H1 (cell line): Measurements from ENCODE around the gene TBPL2. TPM values are rescaled to one million over a fixed set of nuclear protein-coding genes. Genes with fewer than 3 reads are reported as not detected.

Source experiments
- CTCF ChIA-PET: fragments of 300-600 bp; sonication (Branson Sonifier 250); formaldehyde crosslinking; loops from one replicate; lab custom pipeline; 2021; ENCODE audit not compliant: partially characterized antibody; lab: Charles Lee
- POLR2A ChIA-PET: fragments of 300-600 bp; sonication (Branson Sonifier 250); formaldehyde crosslinking; loops from one replicate; lab custom pipeline; 2021; ENCODE audit warnings: inconsistent platforms; ENCODE audit not compliant: partially characterized antibody; lab: Charles Lee
- DNase-seq, 2 experiments: peaks; one replicate each; pipeline versions ENCODE4 v3.0.0 to v3.0.0-alpha.2; 2010 to 2022; ENCODE audit warnings: low spot score in 2 of 2, low read depth in 1 of 2, mixed read lengths in 1 of 2
- FAIRE-seq: peaks from 2 replicates; lab custom pipeline; 2011; peaks lifted over from hg19 to GRCh38; lab: Jason Lieb, UNC
- H2AFZ ChIP-seq: 2 replicates; pipeline ENCODE4 v1.8.1; 2012; ENCODE audit warnings: low read length, inconsistent platforms
- H2AK5ac ChIP-seq: 2 replicates; pipeline ENCODE4 v1.6.1; 2013; ENCODE audit warnings: low read depth, low read length
- H2BK120ac ChIP-seq: replicated peaks from 2 replicates; pipeline ENCODE3; 2013; ENCODE audit warnings: low read depth, low read length, inconsistent platforms
- H2BK12ac ChIP-seq: 2 replicates; pipeline ENCODE4 v1.6.1; 2013; ENCODE audit warnings: low read depth, low read length
- H2BK15ac ChIP-seq: 2 replicates; pipeline ENCODE4 v1.6.1; 2013; ENCODE audit warnings: low read length
- H2BK20ac ChIP-seq: 2 replicates; pipeline ENCODE4 v1.6.1; 2013; ENCODE audit warnings: low read length
- H2BK5ac ChIP-seq: 2 replicates; pipeline ENCODE4 v1.6.1; 2013; ENCODE audit warnings: low read depth, low read length
- H3K14ac ChIP-seq: 2 replicates; pipeline ENCODE4 v1.6.1; 2013; ENCODE audit warnings: inconsistent platforms; ENCODE audit not compliant: insufficient read length
- H3K18ac ChIP-seq: 2 replicates; pipeline ENCODE4 v1.6.1; 2013; ENCODE audit warnings: low read length; ENCODE audit errors: extremely low read depth
- H3K23ac ChIP-seq: 2 replicates; pipeline ENCODE4 v1.6.1; 2013; ENCODE audit warnings: inconsistent platforms; ENCODE audit not compliant: insufficient read length
- H3K23me2 ChIP-seq: 2 replicates; pipeline ENCODE4 v1.6.1; 2013; ENCODE audit warnings: low read depth, low read length
- H3K27ac ChIP-seq: 2 replicates; pipeline ENCODE4 v1.6.1; 2011; ENCODE audit warnings: low read depth, low read length, inconsistent platforms
- H3K27me3 ChIP-seq, 4 experiments: replicated peaks in 1 of 4; 1 replicate in 1 of 4; 2 replicates in 3 of 4; pipeline versions ENCODE4 v1.6.1 to v1.8.1; 2011 to 2013; ENCODE audit warnings: low read length in 3 of 4, mild to moderate bottlenecking in 3 of 4, inconsistent platforms in 2 of 4, mixed read lengths in 2 of 4, moderate library complexity in 1 of 4; ENCODE audit not compliant: control insufficient read depth in 3 of 4, insufficient read depth in 3 of 4; ENCODE audit errors: extremely low read depth in 1 of 4
- H3K36me3 ChIP-seq, 4 experiments: 2 replicates each; pipeline versions ENCODE4 v1.6.1 to v1.8.1; 2011 to 2013; ENCODE audit warnings: mild to moderate bottlenecking in 4 of 4, low read length in 3 of 4, moderate library complexity in 2 of 4, control low read depth in 1 of 4, inconsistent platforms in 1 of 4; ENCODE audit not compliant: insufficient read depth in 4 of 4, control insufficient read depth in 2 of 4
- H3K4ac ChIP-seq: replicated peaks from 2 replicates; pipeline ENCODE3; 2013; ENCODE audit warnings: low read length, low read depth, mixed read lengths, inconsistent platforms; ENCODE audit not compliant: insufficient read length
- H3K4me1 ChIP-seq, 4 experiments: replicated peaks in 1 of 4; 1 replicate in 1 of 4; 2 replicates in 3 of 4; pipeline versions ENCODE4 v1.6.1 to v1.8.1; 2011 to 2013; ENCODE audit warnings: low read length in 3 of 4, inconsistent platforms in 2 of 4, mixed read lengths in 1 of 4; ENCODE audit not compliant: insufficient read depth in 4 of 4, control insufficient read depth in 3 of 4
- H3K4me2 ChIP-seq, 2 experiments: 2 replicates each; pipeline versions ENCODE4 v1.6.1 to v1.8.1; 2011 to 2013; ENCODE audit warnings: low read depth in 2 of 2, low read length in 2 of 2, control low read depth in 1 of 2, inconsistent platforms in 1 of 2, mild to moderate bottlenecking in 1 of 2; ENCODE audit not compliant: insufficient read depth in 1 of 2
- H3K4me3 ChIP-seq, 4 experiments: fragments of 200-600, 300-600 bp in 1 of 4; sonication (generic), shearing (Covaris generic), sonication (Bioruptor Twin) in 1 of 4; 2 replicates each; pipeline versions ENCODE4 v1.5.1 to v1.8.1; 2011 to 2016; ENCODE audit warnings: low read length in 4 of 4, low read depth in 3 of 4, control low read depth in 2 of 4, inconsistent platforms in 2 of 4, mild to moderate bottlenecking in 2 of 4, mixed read lengths in 1 of 4, moderate library complexity in 1 of 4; ENCODE audit not compliant: insufficient read depth in 2 of 4; ENCODE audit errors: extremely low read depth in 1 of 4
- H3K56ac ChIP-seq: replicated peaks from 2 replicates; pipeline ENCODE3; 2013; ENCODE audit warnings: low read depth, mild to moderate bottlenecking, mixed read lengths, low read length, inconsistent platforms; ENCODE audit not compliant: insufficient read length
- H3K79me1 ChIP-seq: 2 replicates; pipeline ENCODE4 v1.6.1; 2013; ENCODE audit warnings: low read depth, low read length, control low read depth
- H3K79me2 ChIP-seq, 2 experiments: 2 replicates each; pipeline versions ENCODE4 v1.6.1 to v1.8.1; 2012 to 2013; ENCODE audit warnings: low read length in 2 of 2, mild to moderate bottlenecking in 2 of 2, inconsistent platforms in 1 of 2; ENCODE audit not compliant: insufficient read depth in 2 of 2, control insufficient read depth in 1 of 2
- H3K9ac ChIP-seq, 4 experiments: replicated peaks in 1 of 4; 1 replicate in 1 of 4; 2 replicates in 3 of 4; pipeline versions ENCODE4 v1.6.1 to v1.8.1; 2011 to 2013; ENCODE audit warnings: low read depth in 3 of 4, low read length in 3 of 4, control low read depth in 2 of 4, mild to moderate bottlenecking in 2 of 4, moderate library complexity in 2 of 4, inconsistent platforms in 1 of 4; ENCODE audit errors: extremely low read depth in 1 of 4
- H3K9me3 ChIP-seq, 2 experiments: 2 replicates each; pipeline versions ENCODE4 v1.6.1 to v1.8.1; 2012 to 2013; ENCODE audit warnings: mild to moderate bottlenecking in 2 of 2, moderate library complexity in 2 of 2, control low read depth in 1 of 2, inconsistent platforms in 1 of 2, low read depth in 1 of 2, low read length in 1 of 2, mixed read lengths in 1 of 2; ENCODE audit not compliant: insufficient read depth in 2 of 2
- H4K20me1 ChIP-seq, 2 experiments: replicated peaks in 1 of 2; 2 replicates each; pipeline versions ENCODE3 to v1.8.1; 2011 to 2013; ENCODE audit warnings: inconsistent platforms in 2 of 2, low read length in 2 of 2, mild to moderate bottlenecking in 1 of 2; ENCODE audit not compliant: insufficient read depth in 2 of 2, control insufficient read depth in 1 of 2
- H4K5ac ChIP-seq: 2 replicates; pipeline ENCODE4 v1.6.1; 2013; ENCODE audit warnings: low read length, low read depth, mixed read lengths, inconsistent platforms; ENCODE audit not compliant: insufficient read length
- H4K8ac ChIP-seq: 2 replicates; pipeline ENCODE4 v1.8.0; 2013; ENCODE audit warnings: mild to moderate bottlenecking, moderate library complexity, low read length, inconsistent platforms; ENCODE audit not compliant: insufficient read depth; ENCODE audit errors: extremely low read depth
- H4K91ac ChIP-seq: replicated peaks from 2 replicates; pipeline ENCODE3; 2013; ENCODE audit warnings: low read length, mixed read lengths, inconsistent platforms; ENCODE audit not compliant: insufficient read length
- CHD2 ChIP-seq: IDR thresholded peaks from 2 replicates; pipeline ENCODE4 v1.6.1; 2012; ENCODE audit warnings: low read length, improper control_type of control experiment
- CREB1 ChIP-seq: IDR thresholded peaks from 2 replicates; pipeline ENCODE4 v1.6.1; 2012; ENCODE audit warnings: inconsistent platforms
- HDAC2 ChIP-seq, 2 experiments: fragments of 300-600 bp in 1 of 2; sonication (generic) in 1 of 2; IDR thresholded peaks; 2 replicates each; pipeline ENCODE4 v1.6.1; 2011 to 2012; ENCODE audit warnings: low read depth in 2 of 2, low read length in 2 of 2, mild to moderate bottlenecking in 2 of 2, moderate library complexity in 2 of 2, borderline replicate concordance in 1 of 2, inconsistent platforms in 1 of 2
- KDM5A ChIP-seq: fragments of 200-600 bp; IDR thresholded peaks from 2 replicates; pipeline ENCODE4 v1.7.1; 2012; ENCODE audit warnings: mild to moderate bottlenecking, low read length, inconsistent platforms, mixed read lengths
- MAFK ChIP-seq: IDR thresholded peaks from 2 replicates; pipeline ENCODE4 v1.6.1; 2012; ENCODE audit warnings: low read depth, mild to moderate bottlenecking, improper control_type of control experiment, low read length
- POLR2A ChIP-seq, 2 experiments: IDR thresholded peaks; 1 replicate in 1 of 2; 2 replicates in 1 of 2; pipeline ENCODE4 v1.6.1; 2011; ENCODE audit warnings: low read depth in 2 of 2, low read length in 2 of 2, mild to moderate bottlenecking in 2 of 2; ENCODE audit errors: control extremely low read depth in 1 of 2
- POLR2AphosphoS5 ChIP-seq: IDR thresholded peaks from 2 replicates; pipeline ENCODE4 v1.6.1; 2011; ENCODE audit warnings: low read depth, low read length
- RAD21 ChIP-seq, 2 experiments: IDR thresholded peaks in 1 of 2; conservative IDR thresholded peaks in 1 of 2; 2 replicates each; pipeline ENCODE4 v1.6.1; 2011; ENCODE audit warnings: low read depth in 2 of 2, low read length in 2 of 2, improper control_type of control experiment in 1 of 2, inconsistent platforms in 1 of 2, mild to moderate bottlenecking in 1 of 2, moderate library complexity in 1 of 2
- SIX5 ChIP-seq: IDR thresholded peaks from 2 replicates; pipeline ENCODE4 v1.6.1; 2011; ENCODE audit warnings: mild to moderate bottlenecking, low read depth, low read length
- SP2 ChIP-seq: IDR thresholded peaks from 2 replicates; pipeline ENCODE4 v1.6.1; 2012; ENCODE audit warnings: mild to moderate bottlenecking, low read length, inconsistent platforms
- TAF1 ChIP-seq: IDR thresholded peaks from 2 replicates; pipeline ENCODE4 v1.6.1; 2011; ENCODE audit warnings: mild to moderate bottlenecking, low read depth, low read length
- TBP ChIP-seq: IDR thresholded peaks from 2 replicates; pipeline ENCODE4 v1.6.1; 2011; ENCODE audit warnings: low read depth, low read length, improper control_type of control experiment
- TCF12 ChIP-seq: IDR thresholded peaks from 2 replicates; pipeline ENCODE4 v1.6.1; 2011; ENCODE audit warnings: low read depth, mild to moderate bottlenecking, low read length
- USF2 ChIP-seq: IDR thresholded peaks from 2 replicates; pipeline ENCODE4 v1.6.1; 2011; ENCODE audit warnings: low read length, improper control_type of control experiment
- WGBS, 2 experiments: shearing (Covaris generic) in 1 of 2; methylation state at CpG; one replicate each; pipeline versions ENCODE4 v1.1.6 to v1.1.7; 2013 to 2015; ENCODE audit warnings: low lambda C conversion rate in 2 of 2, mixed read lengths in 2 of 2, inconsistent platforms in 1 of 2, low coverage in 1 of 2, missing lambda C conversion rate in 1 of 2; ENCODE audit not compliant: insufficient replicate concordance in 2 of 2, insufficient coverage in 1 of 2, insufficient read length in 1 of 2; ENCODE audit errors: extremely low coverage in 1 of 2, missing lambda C conversion rate in 1 of 2; 5-methylcytosine and 5-hydroxymethylcytosine counted together
- polyA plus RNA-seq, 7 experiments: library from polyadenylated mRNA; depleted of rRNA in 3 of 7; stranded (reverse) in 5 of 7; unstranded in 2 of 7; fragments of >200 nt in 5 of 7; fragments of 200-250 nt in 2 of 7; gene quantifications; 1 replicate in 5 of 7; 2 replicates in 1 of 7; 4 replicates in 1 of 7; pipeline versions ENCODE4 v1.2.1 to v1.2.3, GENCODE V29; 2011 to 2013; ENCODE audit warnings: missing spikeins in 2 of 7, mixed read lengths in 2 of 7
- total RNA-seq: library from RNA; stranded (reverse); fragmentation: NEBNext Ultra II Directional; extraction: Animal tissue kit (Norgen Biotek cat#: 25700); gene quantifications from 2 replicates; pipeline ENCODE4 v1.2.1, GENCODE V29; 2021
- TF ChIP-seq, protein P1 (sequence below): IDR thresholded peaks from 2 replicates; pipeline ENCODE4 v1.6.1; 2012; ENCODE audit warnings: inconsistent platforms

Gene TBPL2
- total and polyA plus RNA-seq, 2 of the 8 experiments (the other 6 are each of a cell fraction or from before 2014, with no cell fraction given), result 0.03 TPM; not detected in 1

DNA sequence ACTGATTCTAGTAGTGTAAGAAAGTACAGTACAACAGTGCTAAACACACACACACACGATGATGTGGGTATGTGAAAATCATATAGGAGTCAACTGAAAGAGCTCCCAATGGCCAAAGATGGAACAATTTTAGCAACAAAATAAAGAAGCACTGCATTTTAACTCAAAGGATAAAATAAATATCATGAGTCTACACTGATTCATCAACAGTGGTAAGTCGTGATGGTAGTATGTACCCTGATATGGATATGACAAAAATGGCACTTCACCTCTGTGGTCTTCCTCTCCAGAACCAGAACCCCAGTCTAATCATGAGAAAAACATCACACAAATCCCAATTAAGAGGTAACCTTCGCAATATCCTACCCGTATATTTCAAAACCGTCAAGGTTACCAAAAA, 41.4 kb upstream of the TBPL2 start:
- no peak overlapping the region for H3K4me2 ChIP-seq
- no peak overlapping the region for H2BK12ac ChIP-seq
- H3K9me3 ChIP-seq, result no peaks in the 10 kb centered on the region
- H3K56ac ChIP-seq, result no peak overlapping the region
- no peak overlapping the region for H2BK5ac ChIP-seq
- no peak overlapping the region for H2BK20ac ChIP-seq
- H3K27ac ChIP-seq, result no peak overlapping the region
- H3K9ac ChIP-seq, result no peak overlapping the region
- no peak overlapping the region for H2AK5ac ChIP-seq
- no peak overlapping the region for H3K4me3 ChIP-seq
- no peak overlapping the region for H2AFZ ChIP-seq
- H3K27me3 ChIP-seq, result no peaks in the 10 kb centered on the region
- DNase-seq (no peak), FAIRE-seq (no peak)
- H3K4me1 ChIP-seq, result no peaks in the 10 kb centered on the region
- H3K14ac ChIP-seq, result no peak overlapping the region
- no peak overlapping the region for H3K4ac ChIP-seq
- no peak overlapping the region for H4K5ac ChIP-seq
- H3K23me2 ChIP-seq, result peaks cover 2% of the 10 kb centered on the region; the same call in 1 of the 2 replicates
- no peaks in the 10 kb centered on the region for H3K79me2 ChIP-seq
- POLR2A ChIA-PET, result no interaction called here
- H3K36me3 ChIP-seq, result no peaks in the 10 kb centered on the region
- no peak overlapping the region for H4K91ac ChIP-seq
- no peak overlapping the region for H3K18ac ChIP-seq
- no peak overlapping the region for H3K23ac ChIP-seq
- no peak overlapping the region for H2BK15ac ChIP-seq
- 85% methylated on average over 5 of the region's 5 CpGs; no CpG with 5 or more reads in 1 of the 2 experiments for WGBS, 2 experiments
- H4K8ac ChIP-seq, result no peak overlapping the region
- H3K79me1 ChIP-seq, result no peaks in the 10 kb centered on the region
- H4K20me1 ChIP-seq, result no peaks in the 10 kb centered on the region
- CTCF ChIA-PET, result no interaction called here
- no peak overlapping the region for H2BK120ac ChIP-seq
- TF ChIP-seq CHD2, result no peak
- TF ChIP-seq POLR2A (IDR thresholded peaks at IDR 0.05; ENCODE audit: control extremely low read depth in 1 of 2, low read depth in 2 of 2, low read length in 2 of 2), result no peak
- no peak for TF ChIP-seq TBP
- TF ChIP-seq POLR2AphosphoS5, result no peak
- no peak for TF ChIP-seq KDM5A
- no peak for TF ChIP-seq SIX5
- TF ChIP-seq HDAC2 (IDR thresholded peaks at IDR 0.05; ENCODE audit: borderline replicate concordance in 1 of 2, low read depth in 2 of 2, low read length in 2 of 2), result no peak
- no peak for TF ChIP-seq SP2
- TF ChIP-seq, protein P1, sequence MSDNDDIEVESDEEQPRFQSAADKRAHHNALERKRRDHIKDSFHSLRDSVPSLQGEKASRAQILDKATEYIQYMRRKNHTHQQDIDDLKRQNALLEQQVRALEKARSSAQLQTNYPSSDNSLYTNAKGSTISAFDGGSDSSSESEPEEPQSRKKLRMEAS, result no peak
- no peak for TF ChIP-seq USF2
- TF ChIP-seq MAFK, result no peak
- no peak for TF ChIP-seq RAD21 (IDR thresholded peaks at IDR 0.05 in 1 of 2, conservative IDR thresholded peaks at IDR 0.05 in 1 of 2; ENCODE audit: low read depth in 2 of 2, low read length in 2 of 2)
- no peak for TF ChIP-seq TCF12
- no peak for TF ChIP-seq TAF1
- TF ChIP-seq CREB1, result no peak
